ENCODE data around the gene STRBP. TPM values are rescaled to one million over a fixed set of nuclear protein-coding genes. Genes with fewer than 3 reads are reported as not detected.

The STRBP gene
- total and polyA plus RNA-seq, 2 of the 4 experiments (the other 2 are of a cell fraction): 2.1 to 2.5 TPM

DNA sequence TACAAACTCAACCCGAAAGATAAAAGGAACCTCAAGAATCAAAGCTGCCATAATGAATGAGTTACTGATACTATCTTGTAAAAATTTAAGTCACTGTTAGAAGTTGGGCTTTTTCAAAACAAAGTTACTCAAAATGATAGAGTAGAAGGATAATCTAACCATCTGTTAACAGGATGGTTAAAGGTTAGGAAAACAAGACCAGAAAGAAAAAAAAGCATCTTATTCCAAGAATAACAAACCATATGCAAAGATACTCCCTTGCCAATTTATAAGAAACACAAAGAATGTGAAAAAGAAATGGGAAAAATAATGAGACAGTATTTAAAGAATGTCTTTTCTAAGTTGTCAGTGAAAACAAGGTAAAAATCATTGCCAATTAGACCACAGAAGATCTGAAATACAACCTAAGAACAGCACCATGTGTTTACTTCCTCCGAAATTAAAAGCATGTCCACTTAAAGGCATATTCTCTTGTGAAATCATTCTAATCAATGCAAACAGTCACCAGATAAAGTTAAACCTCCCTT, 51.2 kb downstream of the STRBP start:
- no CpG with 5 or more reads among the region's 2 CpGs for WGBS, 2 experiments (ENCODE audit: extremely low coverage in 2 of 2, insufficient read length in 1 of 2)
- POLR2A ChIA-PET (ENCODE audit: unreplicated experiment): no interaction called here
- H4K8ac ChIP-seq (ENCODE audit: low read depth in 2 of 2, low read length in 2 of 2): no peak overlapping the region
- H2AK9ac ChIP-seq (replicated peaks; ENCODE audit: low read depth, low read length, poor library complexity): no peak overlapping the region
- H3K9ac ChIP-seq (ENCODE audit: low read depth, low read length): no peak overlapping the region
- H3K4ac ChIP-seq (ENCODE audit: low read depth, low read length): no peak overlapping the region
- H3K4me2 ChIP-seq (ENCODE audit: low read depth, low read length): peak overlapping the region; percentile 40; the same call in 1 of the 2 replicates
- H2BK20ac ChIP-seq (ENCODE audit: low read depth, low read length): no peak overlapping the region
- H3K23ac ChIP-seq (ENCODE audit: low read depth, low read length): no peak overlapping the region
- DNase-seq (peak; percentile 1), ATAC-seq (ENCODE audit: low read depth) (peak; percentile 21; the same call in 1 of the 2 replicates)
- in situ Hi-C loops (cut with MboI; ENCODE audit: low sequenced_read_pairs) (no loop called here), intact Hi-C loops (cut with micrococcal nuclease) (no loop called here), dilution Hi-C loops (cut with HindIII; ENCODE audit: low sequenced_read_pairs, unreplicated experiment) (no loop called here)
- no peak overlapping the region for H3K56ac ChIP-seq (ENCODE audit: extremely low read depth, insufficient read depth, low read length)
- no peak overlapping the region for H4K5ac ChIP-seq (ENCODE audit: low read depth, low read length)
- no peak overlapping the region for H2BK5ac ChIP-seq (ENCODE audit: low read depth, low read length, poor library complexity, severe bottlenecking)
- no TSS peak for BruUV-seq (replicated peaks)
- H4K20me1 ChIP-seq (ENCODE audit: insufficient read depth, low read length): no peaks in the 10 kb centered on the region
- no peak overlapping the region for H3K4me3 ChIP-seq (ENCODE audit: insufficient read depth, low read depth, low read length)
- no peaks in the 10 kb centered on the region for H3K9me3 ChIP-seq (ENCODE audit: control insufficient read depth, insufficient read depth, low read length)
- H4K91ac ChIP-seq (ENCODE audit: insufficient read depth, low read depth, low read length): no peak overlapping the region
- no peak overlapping the region for H2AK5ac ChIP-seq (ENCODE audit: low read depth, low read length)
- CTCF ChIA-PET: no interaction called here
- no peak overlapping the region for H2BK120ac ChIP-seq (ENCODE audit: low read depth, low read length)
- H3K9me1 ChIP-seq (ENCODE audit: insufficient read depth, low read length): no peaks in the 10 kb centered on the region
- H3K27me3 ChIP-seq (ENCODE audit: control insufficient read depth, insufficient read depth, low read length): no peaks in the 10 kb centered on the region
- TF ChIP-seq, protein P1, sequence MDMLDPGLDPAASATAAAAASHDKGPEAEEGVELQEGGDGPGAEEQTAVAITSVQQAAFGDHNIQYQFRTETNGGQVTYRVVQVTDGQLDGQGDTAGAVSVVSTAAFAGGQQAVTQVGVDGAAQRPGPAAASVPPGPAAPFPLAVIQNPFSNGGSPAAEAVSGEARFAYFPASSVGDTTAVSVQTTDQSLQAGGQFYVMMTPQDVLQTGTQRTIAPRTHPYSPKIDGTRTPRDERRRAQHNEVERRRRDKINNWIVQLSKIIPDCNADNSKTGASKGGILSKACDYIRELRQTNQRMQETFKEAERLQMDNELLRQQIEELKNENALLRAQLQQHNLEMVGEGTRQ (IDR thresholded peaks at IDR 0.05; ENCODE audit: low read depth, low read length): no peak
- no peak for TF ChIP-seq FOS (IDR thresholded peaks at IDR 0.05; ENCODE audit: low read depth, low read length)
- H2BK15ac ChIP-seq (ENCODE audit: low read depth, low read length): no peak overlapping the region
- no peak overlapping the region for H2AFZ ChIP-seq (replicated peaks; ENCODE audit: low read length, poor library complexity)
- H3K18ac ChIP-seq (ENCODE audit: low read depth, low read length): no peak overlapping the region
- H3K14ac ChIP-seq (replicated peaks; ENCODE audit: low read depth, low read length): no peak overlapping the region
- no peaks in the 10 kb centered on the region for H3K36me3 ChIP-seq (ENCODE audit: control insufficient read depth, insufficient read depth, low read length)
- H3K4me1 ChIP-seq (ENCODE audit: control insufficient read depth, insufficient read depth, low read length): no peaks in the 10 kb centered on the region
- no peak overlapping the region for H3K27ac ChIP-seq (ENCODE audit: insufficient read depth, low read length)
- H3K79me1 ChIP-seq (ENCODE audit: low read depth in 1 of 2, low read length in 2 of 2): no peaks in the 10 kb centered on the region

Data from IMR-90 (cell line).